ENCODE data around the gene ACTL10. TPM values are rescaled to one million over a fixed set of nuclear protein-coding genes. Genes with fewer than 3 reads are reported as not detected.
A peak's percentile ranks its signal among the peaks of the same experiment; 100 is the strongest.

The ACTL10 gene
- polyA plus RNA-seq (2013, experiment 1 of 2), result 0.07 TPM
- polyA plus RNA-seq (2013, experiment 2 of 2), result 0.06 TPM

- Histone ChIP-seq H3K27me3 (ENCODE audit: insufficient read depth, low read length, poor library complexity) (no peaks in the 10 kb centered on the region), H4K8ac (ENCODE audit: low read depth, low read length) (no peak within 1 kb of the TSS), H3K4me3 (ENCODE audit: low read length) (no peak within 1 kb of the TSS), H3K79me1 (ENCODE audit: low read length) (no peaks in the 10 kb centered on the region), H3K4me1 (ENCODE audit: control insufficient read depth, low read depth, low read length) (peaks cover 8% of the 10 kb centered on the region), H4K5ac (ENCODE audit: low read length) (no peak within 1 kb of the TSS), H3K18ac (ENCODE audit: low read length) (no peak within 1 kb of the TSS), H2BK120ac (ENCODE audit: low read depth, low read length) (no peak within 1 kb of the TSS), H3K23ac (ENCODE audit: low read length) (no peak within 1 kb of the TSS), H3K79me2 (ENCODE audit: control insufficient read depth, insufficient read depth, low read length) (no peaks in the 10 kb centered on the region), H3K4me2 (ENCODE audit: low read length) (peak within 1 kb of the TSS; percentile 42), H3K56ac (ENCODE audit: low read length) (peak within 1 kb of the TSS; percentile 84), H3K36me3 (ENCODE audit: control insufficient read depth, insufficient read depth, low read length) (peaks cover 5% of the 10 kb centered on the region), H3K9ac (ENCODE audit: low read length) (peak within 1 kb of the TSS; percentile 66), H2AK5ac (ENCODE audit: low read length) (no peak within 1 kb of the TSS), H3K27ac (ENCODE audit: low read depth, low read length) (no peak within 1 kb of the TSS), H2BK15ac (replicated peaks; ENCODE audit: low read depth) (no peak within 1 kb of the TSS), H2BK5ac (ENCODE audit: low read length) (no peak within 1 kb of the TSS), H3K4ac (ENCODE audit: low read depth, low read length) (no peak within 1 kb of the TSS)
- no CpG with 5 or more reads among the region's 50 CpGs for WGBS (ENCODE audit: extremely low coverage, insufficient coverage, low lambda C conversion rate)
- DNase-seq, result peak; percentile 95
Observed at GRCh38 chr20:33666293-33667244, at the start of gene ACTL10. Gene ACTL10 (plus strand): TSS chr20:33666943. CDS start chr20:33667498, 555 bp downstream.

GRCh38 chr20:33621717-33622400, 44.9 kb upstream of the ACTL10 start:
- H3K27me3 ChIP-seq (ENCODE audit: insufficient read depth, low read length, poor library complexity), result no peaks in the 10 kb centered on the region
- H3K36me3 ChIP-seq (ENCODE audit: control insufficient read depth, insufficient read depth, low read length), result no peaks in the 10 kb centered on the region
- H2BK120ac ChIP-seq (ENCODE audit: low read depth, low read length), result no peak overlapping the region
- H3K79me2 ChIP-seq (ENCODE audit: control insufficient read depth, insufficient read depth, low read length), result no peaks in the 10 kb centered on the region
- H3K79me1 ChIP-seq (ENCODE audit: low read length), result no peaks in the 10 kb centered on the region
- H3K18ac ChIP-seq (ENCODE audit: low read length), result no peak overlapping the region
- no CpG with 5 or more reads among the region's 4 CpGs for WGBS (ENCODE audit: extremely low coverage, insufficient coverage, low lambda C conversion rate)
- H3K27ac ChIP-seq (ENCODE audit: low read depth, low read length), result no peak overlapping the region
- H3K9ac ChIP-seq (ENCODE audit: low read length), result no peak overlapping the region
- no peak overlapping the region for H2AK5ac ChIP-seq (ENCODE audit: low read length)
- no peak for DNase-seq
- H3K4ac ChIP-seq (ENCODE audit: low read depth, low read length), result no peak overlapping the region
- no peak overlapping the region for H3K4me3 ChIP-seq (ENCODE audit: low read length)
- H4K8ac ChIP-seq (ENCODE audit: low read depth, low read length), result no peak overlapping the region
- H3K4me2 ChIP-seq (ENCODE audit: low read length), result no peak overlapping the region
- H3K23ac ChIP-seq (ENCODE audit: low read length), result no peak overlapping the region
- H3K56ac ChIP-seq (ENCODE audit: low read length), result no peak overlapping the region
- no peak overlapping the region for H4K5ac ChIP-seq (ENCODE audit: low read length)
- no peaks in the 10 kb centered on the region for H3K4me1 ChIP-seq (ENCODE audit: control insufficient read depth, low read depth, low read length)
- no peak overlapping the region for H2BK15ac ChIP-seq (replicated peaks; ENCODE audit: low read depth)
- H2BK5ac ChIP-seq (ENCODE audit: low read length), result no peak overlapping the region

GRCh38 chr20:33622705-33623365, 43.9 kb upstream of the ACTL10 start:
- H4K8ac ChIP-seq (ENCODE audit: low read depth, low read length), result no peak overlapping the region
- no peaks in the 10 kb centered on the region for H3K79me2 ChIP-seq (ENCODE audit: control insufficient read depth, insufficient read depth, low read length)
- H3K9ac ChIP-seq (ENCODE audit: low read length), result no peak overlapping the region
- H3K27me3 ChIP-seq (ENCODE audit: insufficient read depth, low read length, poor library complexity), result no peaks in the 10 kb centered on the region
- no peaks in the 10 kb centered on the region for H3K79me1 ChIP-seq (ENCODE audit: low read length)
- H2AK5ac ChIP-seq (ENCODE audit: low read length), result no peak overlapping the region
- no peak overlapping the region for H4K5ac ChIP-seq (ENCODE audit: low read length)
- H3K4me2 ChIP-seq (ENCODE audit: low read length), result no peak overlapping the region
- no CpG with 5 or more reads among the region's 10 CpGs for WGBS (ENCODE audit: extremely low coverage, insufficient coverage, low lambda C conversion rate)
- H3K27ac ChIP-seq (ENCODE audit: low read depth, low read length), result no peak overlapping the region
- no peak overlapping the region for H2BK5ac ChIP-seq (ENCODE audit: low read length)
- DNase-seq, result no peak
- no peak overlapping the region for H2BK120ac ChIP-seq (ENCODE audit: low read depth, low read length)
- no peak overlapping the region for H3K56ac ChIP-seq (ENCODE audit: low read length)
- H2BK15ac ChIP-seq (replicated peaks; ENCODE audit: low read depth), result no peak overlapping the region
- no peak overlapping the region for H3K18ac ChIP-seq (ENCODE audit: low read length)
- no peaks in the 10 kb centered on the region for H3K4me1 ChIP-seq (ENCODE audit: control insufficient read depth, low read depth, low read length)
- H3K4ac ChIP-seq (ENCODE audit: low read depth, low read length), result no peak overlapping the region
- H3K23ac ChIP-seq (ENCODE audit: low read length), result no peak overlapping the region
- no peak overlapping the region for H3K4me3 ChIP-seq (ENCODE audit: low read length)
- H3K36me3 ChIP-seq (ENCODE audit: control insufficient read depth, insufficient read depth, low read length), result no peaks in the 10 kb centered on the region

- no peaks in the 10 kb centered on the region for H3K4me1 ChIP-seq (ENCODE audit: control insufficient read depth, low read depth, low read length)
- WGBS (ENCODE audit: extremely low coverage, insufficient coverage, low lambda C conversion rate), result no CpG with 5 or more reads among the region's 3 CpGs
- no peaks in the 10 kb centered on the region for H3K79me2 ChIP-seq (ENCODE audit: control insufficient read depth, insufficient read depth, low read length)
- no peaks in the 10 kb centered on the region for H3K79me1 ChIP-seq (ENCODE audit: low read length)
- no peak overlapping the region for H3K4me3 ChIP-seq (ENCODE audit: low read length)
- no peak overlapping the region for H2BK5ac ChIP-seq (ENCODE audit: low read length)
- H3K4ac ChIP-seq (ENCODE audit: low read depth, low read length), result no peak overlapping the region
- no peak overlapping the region for H4K5ac ChIP-seq (ENCODE audit: low read length)
- no peaks in the 10 kb centered on the region for H3K36me3 ChIP-seq (ENCODE audit: control insufficient read depth, insufficient read depth, low read length)
- H2BK15ac ChIP-seq (replicated peaks; ENCODE audit: low read depth), result no peak overlapping the region
- no peak overlapping the region for H3K4me2 ChIP-seq (ENCODE audit: low read length)
- no peak overlapping the region for H3K27ac ChIP-seq (ENCODE audit: low read depth, low read length)
- H3K18ac ChIP-seq (ENCODE audit: low read length), result no peak overlapping the region
- no peak overlapping the region for H2BK120ac ChIP-seq (ENCODE audit: low read depth, low read length)
- no peak overlapping the region for H3K23ac ChIP-seq (ENCODE audit: low read length)
- no peak overlapping the region for H4K8ac ChIP-seq (ENCODE audit: low read depth, low read length)
- no peak overlapping the region for H3K56ac ChIP-seq (ENCODE audit: low read length)
- H3K27me3 ChIP-seq (ENCODE audit: insufficient read depth, low read length, poor library complexity), result no peaks in the 10 kb centered on the region
- H2AK5ac ChIP-seq (ENCODE audit: low read length), result no peak overlapping the region
- DNase-seq, result no peak
- no peak overlapping the region for H3K9ac ChIP-seq (ENCODE audit: low read length)
Observed at GRCh38 chr20:33624399-33624798, 42.3 kb upstream of the ACTL10 start.

- WGBS (ENCODE audit: extremely low coverage, insufficient coverage, low lambda C conversion rate), result no CpG with 5 or more reads among the region's 4 CpGs
- no peaks in the 10 kb centered on the region for H3K36me3 ChIP-seq (ENCODE audit: control insufficient read depth, insufficient read depth, low read length)
Observed at GRCh38 chr20:33626190-33626589, 40.6 kb upstream of the ACTL10 start.

More at GRCh38 chr20:33626190-33626589, 40.6 kb upstream of the ACTL10 start:
- no peak for DNase-seq
- H4K8ac ChIP-seq (ENCODE audit: low read depth, low read length), result no peak overlapping the region
- no peak overlapping the region for H2BK120ac ChIP-seq (ENCODE audit: low read depth, low read length)
- no peak overlapping the region for H3K4me3 ChIP-seq (ENCODE audit: low read length)
- no peak overlapping the region for H4K5ac ChIP-seq (ENCODE audit: low read length)
- no peak overlapping the region for H2BK15ac ChIP-seq (replicated peaks; ENCODE audit: low read depth)
- H2AK5ac ChIP-seq (ENCODE audit: low read length), result no peak overlapping the region
- no peaks in the 10 kb centered on the region for H3K79me2 ChIP-seq (ENCODE audit: control insufficient read depth, insufficient read depth, low read length)
- H3K56ac ChIP-seq (ENCODE audit: low read length), result no peak overlapping the region
- no peak overlapping the region for H3K4ac ChIP-seq (ENCODE audit: low read depth, low read length)
- H2BK5ac ChIP-seq (ENCODE audit: low read length), result no peak overlapping the region
- no peaks in the 10 kb centered on the region for H3K4me1 ChIP-seq (ENCODE audit: control insufficient read depth, low read depth, low read length)
- H3K23ac ChIP-seq (ENCODE audit: low read length), result no peak overlapping the region
- no peaks in the 10 kb centered on the region for H3K27me3 ChIP-seq (ENCODE audit: insufficient read depth, low read length, poor library complexity)
- no peak overlapping the region for H3K18ac ChIP-seq (ENCODE audit: low read length)
- H3K27ac ChIP-seq (ENCODE audit: low read depth, low read length), result no peak overlapping the region
- no peaks in the 10 kb centered on the region for H3K79me1 ChIP-seq (ENCODE audit: low read length)
- no peak overlapping the region for H3K9ac ChIP-seq (ENCODE audit: low read length)
- H3K4me2 ChIP-seq (ENCODE audit: low read length), result no peak overlapping the region
